ENCODE results near the gene TCF21. TPM values are rescaled to one million over a fixed set of nuclear protein-coding genes. Genes with fewer than 3 reads are reported as not detected.

Gene TCF21
- polyA plus RNA-seq, 1 donor from 2014 or later: not detected

GRCh38 chr6:133916650-133917151, 27.8 kb downstream of the TCF21 start:
- H4K20me1 ChIP-seq (ENCODE audit: insufficient read depth): no peaks in the 10 kb centered on the region
- no peak overlapping the region for H3K4me2 ChIP-seq (ENCODE audit: low read length)
- no peaks in the 10 kb centered on the region for H3K79me2 ChIP-seq (replicated peaks; ENCODE audit: insufficient read depth, low read length)
- H3K4me3 ChIP-seq (ENCODE audit: low read length): no peak overlapping the region
- H3K9ac ChIP-seq (ENCODE audit: low read length): no peak overlapping the region
- no peaks in the 10 kb centered on the region for H3F3A ChIP-seq (ENCODE audit: insufficient read depth, low read length, poor library complexity, severe bottlenecking)
- no peak overlapping the region for H2AFZ ChIP-seq (ENCODE audit: low read depth, low read length)
- no peaks in the 10 kb centered on the region for H3K9me3 ChIP-seq (ENCODE audit: low read length)
- H3K27ac ChIP-seq (ENCODE audit: low read length): no peak overlapping the region
- no peaks in the 10 kb centered on the region for H3K27me3 ChIP-seq (ENCODE audit: insufficient read depth, low read depth, low read length)
- no peaks in the 10 kb centered on the region for H3K36me3 ChIP-seq (ENCODE audit: insufficient read depth, low read length)
- TF ChIP-seq POLR2AphosphoS5 (IDR thresholded peaks at IDR 0.05): no peak
- TF ChIP-seq EZH2 (IDR thresholded peaks at IDR 0.05; ENCODE audit: borderline replicate concordance, insufficient read depth, low read length, poor library complexity, severe bottlenecking): no peak
- TF ChIP-seq RAD21 (conservative IDR thresholded peaks at IDR 0.05): peak; percentile 82
- no peak for TF ChIP-seq TAF1 (IDR thresholded peaks at IDR 0.05; ENCODE audit: low read depth)
- TF ChIP-seq, protein P1, sequence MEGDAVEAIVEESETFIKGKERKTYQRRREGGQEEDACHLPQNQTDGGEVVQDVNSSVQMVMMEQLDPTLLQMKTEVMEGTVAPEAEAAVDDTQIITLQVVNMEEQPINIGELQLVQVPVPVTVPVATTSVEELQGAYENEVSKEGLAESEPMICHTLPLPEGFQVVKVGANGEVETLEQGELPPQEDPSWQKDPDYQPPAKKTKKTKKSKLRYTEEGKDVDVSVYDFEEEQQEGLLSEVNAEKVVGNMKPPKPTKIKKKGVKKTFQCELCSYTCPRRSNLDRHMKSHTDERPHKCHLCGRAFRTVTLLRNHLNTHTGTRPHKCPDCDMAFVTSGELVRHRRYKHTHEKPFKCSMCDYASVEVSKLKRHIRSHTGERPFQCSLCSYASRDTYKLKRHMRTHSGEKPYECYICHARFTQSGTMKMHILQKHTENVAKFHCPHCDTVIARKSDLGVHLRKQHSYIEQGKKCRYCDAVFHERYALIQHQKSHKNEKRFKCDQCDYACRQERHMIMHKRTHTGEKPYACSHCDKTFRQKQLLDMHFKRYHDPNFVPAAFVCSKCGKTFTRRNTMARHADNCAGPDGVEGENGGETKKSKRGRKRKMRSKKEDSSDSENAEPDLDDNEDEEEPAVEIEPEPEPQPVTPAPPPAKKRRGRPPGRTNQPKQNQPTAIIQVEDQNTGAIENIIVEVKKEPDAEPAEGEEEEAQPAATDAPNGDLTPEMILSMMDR (IDR thresholded peaks at IDR 0.05; ENCODE audit: poor library complexity, severe bottlenecking): peak; percentile 83
- peak; percentile 76 for TF ChIP-seq SMC3 (conservative IDR thresholded peaks at IDR 0.05; ENCODE audit: poor library complexity)
- TF ChIP-seq MXI1 (conservative IDR thresholded peaks at IDR 0.05; ENCODE audit: poor library complexity, severe bottlenecking): no peak
- TF ChIP-seq REST (IDR thresholded peaks at IDR 0.05; ENCODE audit: borderline replicate concordance): no peak
- no peak for TF ChIP-seq EP300 (conservative IDR thresholded peaks at IDR 0.05; ENCODE audit: poor library complexity, severe bottlenecking)
- H3K9me2 ChIP-seq (ENCODE audit: insufficient read depth, low read length): no peaks in the 10 kb centered on the region

GRCh38 chr6:133917781-133918180, 28.9 kb downstream of the TCF21 start:
- Histone ChIP-seq H3K9me3 (ENCODE audit: low read length) (no peaks in the 10 kb centered on the region), H3K36me3 (ENCODE audit: insufficient read depth, low read length) (no peaks in the 10 kb centered on the region), H4K20me1 (ENCODE audit: insufficient read depth) (no peaks in the 10 kb centered on the region), H3F3A (ENCODE audit: insufficient read depth, low read length, poor library complexity, severe bottlenecking) (no peaks in the 10 kb centered on the region), H3K27me3 (ENCODE audit: insufficient read depth, low read depth, low read length) (no peaks in the 10 kb centered on the region), H3K4me3 (ENCODE audit: low read length) (no peak overlapping the region), H3K79me2 (replicated peaks; ENCODE audit: insufficient read depth, low read length) (no peaks in the 10 kb centered on the region), H3K9me2 (ENCODE audit: insufficient read depth, low read length) (no peaks in the 10 kb centered on the region), H3K9ac (ENCODE audit: low read length) (no peak overlapping the region), H2AFZ (ENCODE audit: low read depth, low read length) (no peak overlapping the region), H3K4me2 (ENCODE audit: low read length) (no peak overlapping the region), H3K27ac (ENCODE audit: low read length) (no peak overlapping the region)
- no peak for TF ChIP-seq RAD21 (conservative IDR thresholded peaks at IDR 0.05)
- no peak for TF ChIP-seq EP300 (conservative IDR thresholded peaks at IDR 0.05; ENCODE audit: poor library complexity, severe bottlenecking)
- TF ChIP-seq, protein P1 (IDR thresholded peaks at IDR 0.05; ENCODE audit: poor library complexity, severe bottlenecking): no peak
- no peak for TF ChIP-seq EZH2 (IDR thresholded peaks at IDR 0.05; ENCODE audit: borderline replicate concordance, insufficient read depth, low read length, poor library complexity, severe bottlenecking)
- no peak for TF ChIP-seq POLR2AphosphoS5 (IDR thresholded peaks at IDR 0.05)
- TF ChIP-seq TAF1 (IDR thresholded peaks at IDR 0.05; ENCODE audit: low read depth): no peak
- TF ChIP-seq REST (IDR thresholded peaks at IDR 0.05; ENCODE audit: borderline replicate concordance): no peak
- no peak for TF ChIP-seq SMC3 (conservative IDR thresholded peaks at IDR 0.05; ENCODE audit: poor library complexity)
- TF ChIP-seq MXI1 (conservative IDR thresholded peaks at IDR 0.05; ENCODE audit: poor library complexity, severe bottlenecking): no peak
